ENCODE measurements around the gene PEG3.
"Not testable (repeated sequence)": the region's sequence is repeated elsewhere in the genome, so short reads cannot be mapped to it uniquely, and the experiment has no call there.

The PEG3 gene

DNA sequence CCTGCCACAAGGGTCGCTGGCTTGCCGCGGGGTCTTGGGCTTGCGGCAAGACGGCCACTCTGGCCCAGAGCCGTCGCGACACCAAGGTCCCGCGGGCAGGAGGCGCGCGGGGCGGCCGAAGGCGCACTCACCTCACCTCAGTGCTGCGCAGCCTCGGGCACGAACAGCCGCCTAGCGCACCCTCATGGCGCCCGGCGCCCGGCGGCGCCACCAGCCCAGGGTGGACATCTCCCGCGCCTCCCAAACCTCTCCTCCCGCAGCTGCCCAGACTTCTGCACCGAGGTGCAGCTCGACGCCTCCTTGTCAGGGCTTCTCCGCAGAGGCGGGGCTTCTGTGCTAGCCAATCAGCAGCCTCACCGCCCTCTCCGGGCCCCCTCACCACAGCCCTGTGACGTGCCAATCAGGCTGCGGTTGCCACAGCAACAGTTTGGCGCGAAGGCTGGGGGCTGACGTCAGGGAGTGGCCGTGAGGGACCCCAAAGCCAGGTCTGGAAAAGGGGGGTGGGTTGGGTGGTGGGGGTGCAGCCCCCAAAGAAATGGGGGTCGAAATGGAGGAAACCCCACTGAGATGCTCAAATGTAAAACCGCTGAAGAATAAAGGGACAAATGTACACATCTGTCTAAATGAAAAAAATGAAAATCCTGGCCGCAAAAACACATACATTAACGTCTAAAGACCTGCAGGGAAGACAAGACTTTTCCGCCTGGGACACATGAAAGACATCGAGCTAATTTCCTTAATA, at the start of gene PEG3, which contains the start of gene ZIM2:
PEG3 (minus strand) TSS at position 276 of the 742 bp plus-strand sequence. CDS start 16,071 bp downstream, outside the sequence.
ZIM2 (minus strand) TSS at position 276 of the 742 bp plus-strand sequence. CDS start 16,449 bp downstream, outside the sequence.
- no peak for DNase-seq

DNA sequence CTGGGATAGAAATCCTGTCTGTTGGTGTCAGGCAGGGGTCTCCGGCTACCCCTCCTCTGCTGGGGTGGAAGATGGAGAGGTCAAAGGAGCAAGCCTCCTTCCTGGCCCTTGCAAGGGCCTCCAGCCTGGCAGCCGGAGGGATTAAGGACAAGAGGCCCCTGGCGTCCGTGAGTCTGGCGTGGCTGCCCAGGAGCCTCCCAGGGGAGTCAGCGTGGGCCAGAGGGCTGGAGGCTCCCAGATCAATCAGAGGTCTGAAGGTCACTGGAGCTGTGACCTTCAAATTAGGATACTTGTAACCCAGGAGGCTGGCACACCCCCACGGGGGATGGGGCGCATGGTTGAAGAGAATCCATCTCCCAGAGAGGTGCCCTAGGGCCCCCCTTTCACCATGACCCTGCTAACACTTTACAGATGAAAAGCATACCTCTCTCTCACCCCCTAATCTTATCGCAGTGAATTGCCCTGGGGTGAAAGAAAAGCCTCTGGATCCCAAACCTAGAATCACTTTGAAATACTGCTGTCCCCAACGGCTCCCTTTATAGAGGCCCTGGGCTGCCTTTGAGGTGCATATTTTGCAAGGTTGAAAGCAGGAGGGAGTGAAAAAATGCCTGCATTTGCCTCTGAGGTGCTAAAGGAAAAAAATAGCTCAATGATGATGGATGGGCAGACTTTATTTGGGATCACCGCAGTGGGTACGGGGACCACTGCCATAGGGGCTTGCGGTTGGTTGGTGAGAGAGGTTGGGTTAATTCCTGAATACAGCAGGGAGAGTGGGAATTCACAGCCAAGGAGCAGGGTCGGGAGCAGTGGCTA, 44.9 kb upstream of the PEG3 start:
- no peak for DNase-seq

DNA sequence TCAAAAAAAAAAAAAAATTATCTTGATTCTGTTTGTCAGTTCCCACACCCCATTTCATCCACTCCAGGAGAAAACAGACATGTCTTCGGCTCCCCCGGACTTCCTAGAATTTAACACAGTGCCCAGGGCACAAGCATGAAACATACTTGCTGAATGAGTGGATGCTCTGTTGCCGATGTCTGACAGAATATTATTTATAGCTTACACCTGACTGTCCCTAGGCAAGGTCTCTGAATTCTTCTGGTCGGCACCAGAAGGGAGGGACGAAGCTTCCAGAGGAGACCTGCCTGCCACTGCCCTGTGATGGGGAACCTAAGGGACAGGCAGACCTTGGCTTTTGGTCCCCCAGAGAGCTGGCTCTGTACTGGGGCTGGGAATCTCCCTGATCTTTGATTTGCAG, 43.9 kb upstream of the PEG3 start:
- no peak for DNase-seq

DNA sequence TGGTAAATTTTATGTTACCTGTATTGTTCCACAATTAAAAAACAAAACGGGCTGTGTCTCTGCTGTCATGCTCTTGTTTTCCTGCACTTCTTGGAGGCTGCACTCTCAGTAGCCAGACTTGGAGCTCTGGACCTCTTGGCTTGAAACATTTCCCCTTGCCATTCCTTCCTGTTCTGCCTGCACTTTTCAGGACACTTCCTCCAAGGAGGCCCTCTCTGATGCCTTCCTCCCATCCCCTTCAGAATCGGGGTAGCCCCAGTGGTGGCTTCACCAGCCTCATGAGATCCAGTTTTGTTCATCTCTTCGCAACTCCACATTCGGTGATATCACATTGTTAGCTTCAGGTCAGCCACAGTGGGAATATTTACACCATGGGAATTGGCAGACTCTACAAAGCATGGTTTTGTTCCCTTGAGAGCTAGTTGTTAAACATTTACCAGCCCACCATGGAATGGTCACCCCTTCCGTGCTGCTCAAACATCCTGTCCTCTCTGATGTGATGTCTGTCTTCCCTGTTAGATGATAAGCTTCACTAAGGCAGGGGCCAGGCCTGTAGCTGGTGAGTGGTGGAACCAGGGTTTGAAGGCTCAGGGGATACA, 40.2 kb upstream of the PEG3 start:
- DNase-seq, result no peak

DNA sequence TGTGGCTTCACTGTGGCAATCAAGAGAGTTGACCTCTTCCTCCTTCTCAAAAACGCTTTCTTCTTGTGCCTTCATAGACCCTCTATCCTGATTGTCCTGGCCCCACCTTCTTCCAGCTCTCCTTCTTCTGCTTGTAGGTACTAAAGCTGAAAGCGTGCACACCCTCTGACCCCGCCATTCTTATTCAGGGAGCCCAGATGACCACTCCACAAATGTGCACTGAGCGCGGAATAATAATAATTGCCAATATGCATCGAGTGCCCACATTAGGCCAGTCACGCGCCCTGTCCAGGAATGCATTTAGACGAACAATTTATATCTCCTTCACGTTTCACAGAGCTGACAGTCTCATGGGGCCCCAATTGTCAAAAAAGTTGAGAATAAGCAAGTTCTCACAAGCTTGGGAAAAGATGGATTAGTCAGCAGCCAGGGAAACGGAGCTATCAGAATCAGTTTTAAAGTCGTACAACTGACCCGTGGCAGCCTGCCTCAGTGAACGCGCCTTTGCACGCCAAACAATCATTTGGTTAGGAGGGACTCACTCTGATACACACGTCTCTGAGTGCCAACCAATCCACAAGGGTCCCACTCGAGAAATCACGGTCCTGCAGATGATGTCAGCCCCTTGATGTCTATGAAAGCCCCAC, 36.7 kb upstream of the PEG3 start:
- DNase-seq, result no peak

DNA sequence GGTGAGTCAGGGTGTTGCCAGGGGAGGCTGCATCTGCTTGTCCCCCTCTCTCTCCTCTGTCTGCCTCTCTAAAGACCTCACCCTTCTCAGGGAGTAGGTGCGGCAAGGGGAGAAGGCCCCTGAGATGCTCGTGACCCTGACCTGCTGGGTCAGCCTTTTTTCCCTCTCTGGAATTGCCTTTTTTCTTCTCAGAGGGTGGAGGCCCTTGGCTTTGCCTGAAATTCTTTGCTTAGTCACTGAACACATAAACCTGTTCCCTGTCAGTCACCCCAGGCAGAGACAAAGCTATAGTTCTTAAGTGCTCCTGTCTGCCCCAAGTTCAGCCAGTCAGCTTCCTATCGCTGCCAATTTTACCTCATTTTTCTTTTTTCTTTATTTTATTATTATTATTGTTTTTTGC, 35.2 kb upstream of the PEG3 start:
- no peak for DNase-seq

DNA sequence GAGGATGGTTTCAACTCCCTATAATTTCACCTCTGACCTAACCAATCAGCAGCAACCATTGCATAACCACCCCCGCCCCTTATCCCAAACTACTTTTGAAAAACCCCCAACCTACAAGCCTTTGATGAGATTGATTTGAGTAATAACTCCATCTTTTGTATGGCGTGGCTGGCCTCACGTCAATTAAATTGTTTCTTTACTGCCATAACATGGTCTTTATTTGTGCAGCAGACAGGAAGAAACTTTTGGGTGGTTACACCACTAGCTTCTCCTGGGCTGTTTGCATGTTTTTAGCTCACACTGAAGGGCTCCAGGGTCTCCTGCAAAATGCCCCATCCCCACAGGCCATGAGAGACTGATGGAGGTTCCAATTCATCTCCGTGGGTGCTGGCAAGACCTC, 34.0 kb upstream of the PEG3 start:
- DNase-seq, result no peak

DNA sequence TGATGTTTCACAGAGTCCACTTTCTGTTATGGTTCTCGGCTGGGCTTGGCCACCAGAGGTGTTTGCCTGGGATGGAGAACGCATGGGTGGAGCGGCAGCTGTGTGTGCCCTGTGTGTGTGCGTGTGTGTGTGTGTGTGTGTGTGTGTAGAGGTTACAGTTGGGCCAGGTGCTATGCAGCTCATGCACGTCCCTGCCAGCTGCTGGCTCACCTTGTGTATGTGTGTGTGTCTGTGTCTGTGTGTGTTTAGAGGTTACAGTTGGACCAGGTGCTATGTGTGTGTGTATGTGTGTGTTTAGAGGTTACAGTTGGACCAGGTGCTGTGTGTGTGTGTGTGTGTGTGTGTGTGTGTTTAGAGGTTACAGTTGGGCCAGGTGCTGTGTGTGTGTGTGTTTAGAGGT, 33.0 kb upstream of the PEG3 start:
- DNase-seq, result no peak

DNA sequence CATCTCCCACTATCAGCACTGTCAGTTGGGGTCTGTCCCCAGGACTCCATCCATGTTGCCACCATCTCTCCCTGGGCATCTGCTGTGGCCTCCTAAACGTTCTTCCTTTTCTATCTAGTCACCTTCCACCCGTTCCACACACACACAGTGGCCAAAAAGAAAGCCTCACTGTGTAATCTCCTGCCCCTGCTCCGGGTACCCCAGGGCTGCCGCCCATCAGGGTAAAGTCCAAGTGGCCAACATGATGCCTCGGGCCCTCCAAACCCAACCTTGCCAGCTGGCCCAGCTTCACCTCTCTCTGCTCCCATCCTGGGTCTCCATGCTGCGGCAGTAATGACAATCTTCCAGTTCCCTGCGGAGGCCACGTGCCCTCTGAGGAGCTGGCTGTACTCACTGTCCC, 29.4 kb upstream of the PEG3 start:
- DNase-seq, result no peak

DNA sequence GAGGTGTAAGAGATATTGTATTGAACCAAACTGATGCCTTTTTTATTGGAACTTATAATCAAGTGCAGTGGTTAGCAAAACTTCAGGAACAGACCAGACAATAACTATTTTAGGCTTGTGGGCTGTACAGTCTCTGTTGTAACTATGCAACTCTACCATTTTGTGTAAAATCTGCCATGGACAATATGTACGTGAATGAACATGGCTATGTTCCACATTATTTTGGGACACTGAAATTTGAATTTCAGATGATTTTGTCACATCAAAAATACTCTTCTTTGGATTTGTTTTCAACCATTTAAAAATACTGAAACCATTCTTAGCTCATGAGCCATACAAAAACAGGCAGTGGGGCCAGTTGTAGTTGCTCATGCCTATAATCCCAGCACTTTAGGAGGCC, 27.9 kb upstream of the PEG3 start:
- no peak for DNase-seq

DNA sequence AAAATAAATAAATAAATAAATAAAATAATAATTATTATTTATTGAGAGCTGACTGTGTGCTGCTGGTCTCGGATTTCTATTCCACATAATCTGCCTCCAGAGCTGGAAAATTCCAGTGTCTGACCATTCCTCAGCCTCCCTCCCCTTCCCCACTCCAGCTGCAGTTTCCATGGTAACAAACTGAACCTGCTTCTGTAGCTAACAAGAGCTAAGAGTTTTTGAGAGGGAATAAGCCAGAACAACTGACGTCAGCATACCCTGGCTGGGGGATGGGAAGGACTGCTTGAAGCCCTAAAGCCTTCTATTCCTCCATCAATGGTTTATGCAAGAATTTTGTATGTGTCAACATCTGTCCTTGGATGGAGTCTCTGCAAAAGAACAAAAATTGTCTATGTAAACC, 26.0 kb upstream of the PEG3 start:
- DNase-seq, result no peak

DNA sequence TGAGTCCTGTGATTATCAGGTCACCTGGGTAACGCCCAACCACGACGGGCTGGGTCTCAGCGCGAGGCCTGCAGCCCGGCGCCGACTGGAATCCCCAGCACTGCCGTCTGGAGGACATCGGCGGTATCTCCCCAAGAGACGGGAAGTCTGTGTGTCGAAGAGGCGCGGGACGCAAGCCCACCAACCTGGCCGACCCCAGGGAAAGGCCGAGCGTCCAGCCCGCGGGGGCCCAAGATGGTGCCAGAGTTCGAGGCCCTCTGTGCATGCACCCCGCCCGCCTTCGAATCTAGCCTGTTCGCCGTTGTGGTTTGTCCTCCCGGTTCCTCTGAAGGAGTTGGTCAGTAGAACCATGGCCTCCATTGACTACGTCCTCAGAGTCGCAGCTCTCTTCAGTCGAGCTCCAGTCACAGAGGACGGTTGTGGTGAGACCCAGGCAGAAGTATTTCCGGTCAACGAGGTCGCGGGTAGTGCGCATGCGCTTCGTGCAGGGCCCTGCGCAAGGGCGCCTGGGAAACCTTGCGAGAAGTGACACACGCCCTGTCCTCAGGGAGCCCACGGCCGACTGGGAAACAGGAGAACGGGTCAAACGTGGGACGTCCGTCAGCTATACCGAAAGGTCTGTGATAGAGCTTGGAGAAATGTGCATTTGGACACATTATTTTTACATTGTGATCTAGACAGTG, 24.1 kb upstream of the PEG3 start:
- no peak for DNase-seq

DNA sequence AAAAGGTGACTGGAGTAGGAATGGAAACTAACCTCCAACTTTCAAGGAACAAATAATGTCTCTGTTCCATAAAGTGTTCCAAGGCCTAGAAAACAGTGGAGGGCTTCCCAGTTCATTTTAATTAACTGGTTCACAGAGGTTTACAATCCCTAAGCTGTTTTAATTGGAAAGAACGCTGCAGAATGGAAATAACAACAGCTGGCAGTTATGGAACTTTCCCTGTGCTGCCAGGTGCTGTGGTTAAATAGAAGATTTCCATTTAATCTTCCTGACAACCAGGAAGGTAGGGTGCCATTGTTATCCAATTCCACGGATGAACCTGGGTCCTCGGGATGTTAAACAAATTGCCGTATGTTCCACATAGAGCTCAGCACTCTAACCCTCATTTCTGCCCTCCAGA, 22.2 kb upstream of the PEG3 start:
- no peak for DNase-seq

DNA sequence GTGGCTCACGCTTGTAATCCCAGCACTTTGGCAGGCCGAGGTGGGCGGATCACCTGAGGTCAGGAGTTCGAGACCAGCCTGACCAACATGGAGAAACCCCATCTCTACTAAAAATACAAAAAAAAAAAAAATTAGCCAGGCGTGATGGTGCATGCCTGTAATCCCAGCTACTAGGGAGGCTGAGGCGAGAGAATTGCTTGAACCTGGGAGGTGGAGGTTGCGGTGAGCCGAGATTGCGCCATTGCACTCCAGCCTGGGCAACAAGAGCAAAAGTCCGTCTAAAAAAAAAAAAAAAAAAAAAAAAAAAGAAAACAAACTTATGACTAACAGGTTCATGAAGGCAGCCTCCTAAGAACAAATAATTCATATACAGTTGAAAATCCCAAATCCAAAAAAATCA, 19.9 kb upstream of the PEG3 start:
- DNase-seq, result not testable (repeated sequence)

DNA sequence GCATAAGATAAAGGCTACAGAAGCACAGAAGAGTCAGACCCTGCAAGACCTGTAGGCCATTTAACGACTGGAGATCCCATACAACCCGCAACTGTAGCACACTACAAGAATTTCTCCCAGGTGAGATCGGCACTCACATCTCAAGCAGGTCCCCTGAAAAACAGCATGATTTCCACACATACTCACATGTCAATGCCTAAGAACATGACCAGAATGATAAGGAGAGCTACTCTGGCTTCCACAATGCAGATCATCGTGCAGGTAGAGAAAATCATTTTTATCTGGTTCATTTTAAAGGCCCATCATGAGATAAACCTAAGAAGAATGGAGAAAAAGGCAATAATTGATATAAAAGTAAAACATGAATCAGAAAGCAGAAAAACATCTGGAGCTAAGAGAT, 17.5 kb upstream of the PEG3 start:
- DNase-seq, result no peak

DNA sequence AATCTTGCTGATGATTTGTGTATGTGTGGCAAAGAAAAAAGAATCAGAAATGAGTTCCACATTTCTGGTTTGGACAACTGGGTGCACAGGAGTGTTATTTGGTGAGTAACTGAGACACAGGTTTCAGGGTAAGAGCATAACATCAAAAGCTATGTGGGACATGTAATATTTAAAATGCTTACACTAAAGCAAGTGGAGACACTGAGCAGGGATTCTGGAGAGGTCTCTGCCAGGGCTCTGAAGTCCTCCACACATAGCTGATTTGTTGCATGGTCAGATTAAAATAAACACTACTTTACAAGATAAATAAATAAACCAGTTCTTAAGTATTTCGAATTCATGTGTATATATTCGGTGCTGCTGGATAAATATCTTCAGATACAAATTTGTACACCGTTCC, 16.3 kb upstream of the PEG3 start:
- no peak for DNase-seq

DNA sequence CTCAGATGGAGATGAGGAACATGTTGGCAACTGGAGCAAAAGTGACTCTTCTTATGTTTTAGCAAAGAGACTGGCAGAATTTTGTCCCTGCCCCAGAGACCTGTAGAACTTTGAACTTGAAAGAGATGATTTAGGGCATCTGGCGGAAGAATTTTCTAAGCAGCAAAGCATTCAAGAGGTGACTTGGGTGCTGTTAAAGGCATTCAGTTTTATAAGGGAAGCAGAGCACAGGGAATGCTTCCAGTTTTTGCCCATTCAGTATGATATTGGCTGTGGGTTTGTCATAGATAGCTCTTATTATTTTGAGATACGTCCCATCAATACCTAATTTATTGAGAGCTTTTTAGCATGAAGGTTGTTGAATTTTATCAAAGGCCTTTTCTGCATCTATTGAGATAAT, 11.8 kb upstream of the PEG3 start:
- not testable (repeated sequence) for DNase-seq

DNA sequence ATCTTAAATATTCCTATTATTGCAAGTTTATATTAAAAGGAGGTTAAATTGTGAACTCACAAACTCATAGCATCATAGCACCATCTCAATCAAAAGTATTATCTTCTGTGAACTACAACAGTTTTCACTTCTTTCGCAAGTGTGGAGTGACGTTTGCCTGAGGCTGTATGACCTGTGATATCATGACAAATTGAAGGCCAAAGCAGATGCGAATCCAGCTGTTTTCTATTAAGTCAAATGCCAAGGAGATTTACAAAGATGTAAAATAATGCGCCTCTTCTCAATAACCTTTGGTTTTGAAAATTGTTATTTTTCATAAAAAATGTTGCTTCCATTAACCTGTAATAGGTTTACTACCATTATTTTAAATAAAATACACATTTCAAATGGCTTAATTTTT, 7.6 kb upstream of the PEG3 start:
- DNase-seq, result no peak

DNA sequence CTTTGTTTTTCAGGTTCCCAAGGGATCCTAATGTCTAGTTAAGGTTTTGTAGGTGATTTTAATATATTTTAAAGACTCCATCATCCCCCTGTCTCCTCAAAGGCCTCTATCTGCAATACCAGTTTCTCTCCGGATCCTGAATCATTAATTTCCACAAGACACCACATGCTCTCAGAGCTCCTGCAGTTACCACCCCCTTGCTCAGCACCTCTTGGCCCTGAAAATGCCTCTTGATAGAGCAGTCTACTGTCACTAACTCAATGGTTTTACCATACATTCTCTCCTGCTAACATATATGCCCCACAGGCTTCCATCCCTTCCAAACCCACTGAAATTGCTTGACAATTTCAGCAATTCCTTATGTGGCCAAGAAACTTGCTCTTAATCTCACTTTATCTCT, 1.9 kb upstream of the PEG3 start:
- no peak for DNase-seq

DNA sequence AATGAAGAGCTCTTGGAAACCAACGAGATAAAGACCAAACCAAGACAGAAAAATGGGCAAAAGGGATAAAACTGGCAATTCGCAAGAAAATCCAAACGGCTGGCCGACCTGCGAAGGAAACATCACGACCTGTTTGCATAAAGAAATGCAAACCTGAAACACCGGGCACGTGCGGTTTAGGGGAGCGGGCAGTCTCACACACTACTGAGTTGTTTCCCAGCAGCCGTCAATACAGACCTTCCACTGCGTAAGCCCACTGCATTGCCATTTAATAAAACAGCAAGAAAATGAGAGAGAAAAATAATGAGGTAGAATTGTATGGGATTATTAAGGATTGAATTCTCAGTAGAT, 642 bp upstream of the PEG3 start:
- DNase-seq, result no peak

DNA sequence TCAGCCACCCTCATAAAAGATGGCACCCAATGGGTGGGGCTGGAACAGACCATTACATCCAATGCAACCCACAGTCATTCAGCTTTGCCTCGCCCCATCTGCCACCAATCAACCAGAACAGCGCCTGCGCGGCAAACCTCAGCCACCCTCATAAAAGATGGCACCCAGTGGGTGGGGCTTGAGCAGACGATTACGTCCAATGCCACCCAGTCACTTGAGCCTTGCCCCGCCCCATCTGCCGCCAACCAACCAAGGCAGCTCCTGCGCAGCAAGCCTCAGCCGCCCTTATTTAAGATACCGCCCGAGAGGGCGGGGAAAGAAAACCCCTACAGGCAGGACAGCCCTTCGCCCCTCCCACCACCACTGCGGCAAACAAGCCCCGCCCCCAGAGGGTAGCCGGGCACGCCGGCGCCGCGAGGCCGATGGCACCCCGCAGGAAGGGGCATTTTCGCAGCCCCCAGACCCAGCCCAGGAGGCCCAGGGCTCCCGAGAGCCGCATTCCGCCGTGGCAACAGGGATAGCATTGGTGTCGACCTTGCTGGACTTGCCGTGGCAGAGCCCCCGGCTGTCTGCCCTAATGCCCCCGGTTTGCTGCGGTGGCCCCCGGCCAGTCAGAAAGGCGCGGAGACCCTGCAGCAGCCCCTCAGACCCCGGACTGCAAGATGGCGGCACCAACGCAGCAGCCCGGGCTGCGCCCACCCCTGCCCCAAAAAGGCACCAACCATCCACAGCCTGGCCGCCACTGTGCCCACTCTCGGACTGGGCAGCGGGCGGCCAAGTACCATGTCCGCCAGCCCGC, 675 bp downstream of the PEG3 start:
- DNase-seq, result peak; percentile 35

Measured in GF-D8 (cell line).